ENCODE measurements around the gene COMP.

Gene COMP

GRCh38 chr19:18770663-18771327, 20.3 kb downstream of the COMP start:
- DNase-seq (ENCODE audit: low read depth in 2 of 2) = no peak

DNA sequence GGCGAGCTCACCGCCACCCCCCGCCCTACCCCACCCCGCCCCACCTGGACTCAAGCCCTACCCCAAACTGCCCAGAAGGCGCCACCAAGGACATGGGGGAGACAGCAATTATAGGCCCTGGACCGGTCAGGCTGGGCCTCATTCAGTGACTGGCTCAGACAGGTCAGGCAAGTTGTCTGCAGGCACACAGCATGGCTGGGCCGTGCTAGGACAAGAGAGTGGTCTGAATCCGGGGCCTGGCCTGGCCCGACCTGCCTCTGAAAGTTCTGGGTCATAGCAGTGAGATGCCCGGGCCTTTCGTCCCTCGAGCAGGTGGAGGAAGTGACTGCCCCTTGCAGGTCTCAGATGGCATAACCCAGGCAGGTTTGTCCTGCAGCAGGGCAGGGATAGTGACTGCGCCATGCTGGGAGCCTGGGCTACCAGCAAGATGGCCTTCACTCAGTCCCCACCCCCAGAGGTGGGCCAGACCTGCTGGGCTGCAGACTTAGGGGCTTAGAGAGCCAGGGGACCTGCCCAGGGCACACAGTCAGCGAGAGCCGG, 21.0 kb downstream of the COMP start:
- no peak for DNase-seq (ENCODE audit: low read depth in 2 of 2)

GRCh38 chr19:18768997-18769891, 21.9 kb downstream of the COMP start:
- no peak for DNase-seq (ENCODE audit: low read depth in 2 of 2)

DNA sequence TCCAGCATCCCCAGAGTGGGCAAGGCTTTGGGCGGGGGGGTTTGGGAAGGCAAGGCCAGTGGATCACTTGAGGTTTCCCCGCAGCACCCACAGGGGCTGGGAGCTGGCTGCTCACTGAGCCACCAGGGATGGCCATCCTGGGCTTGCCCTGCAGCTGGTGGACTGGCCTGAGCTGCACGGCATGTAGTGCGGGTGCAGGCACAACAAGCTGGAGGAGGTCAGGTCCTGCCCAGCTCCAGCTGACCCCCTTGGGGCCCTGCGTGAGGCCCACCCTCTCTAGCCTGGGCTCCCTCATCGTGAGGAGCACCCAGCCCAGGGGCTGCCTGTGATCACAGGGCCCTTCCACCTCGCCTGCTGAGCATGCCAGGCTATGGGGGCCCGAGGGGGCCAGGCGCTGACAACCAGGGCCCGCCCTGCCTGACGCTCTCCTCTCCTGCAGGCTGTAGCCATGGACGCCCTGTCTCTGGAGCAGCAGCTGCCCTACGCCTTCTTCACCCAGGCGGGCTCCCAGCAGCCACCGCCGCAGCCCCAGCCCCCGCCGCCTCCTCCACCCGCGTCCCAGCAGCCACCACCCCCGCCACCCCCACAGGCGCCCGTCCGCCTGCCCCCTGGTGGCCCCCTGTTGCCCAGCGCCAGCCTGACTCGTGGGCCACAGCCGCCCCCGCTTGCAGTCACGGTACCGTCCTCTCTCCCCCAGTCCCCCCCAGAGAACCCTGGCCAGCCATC, 22.9 kb downstream of the COMP start:
- no peak for DNase-seq (ENCODE audit: low read depth in 2 of 2)

DNA sequence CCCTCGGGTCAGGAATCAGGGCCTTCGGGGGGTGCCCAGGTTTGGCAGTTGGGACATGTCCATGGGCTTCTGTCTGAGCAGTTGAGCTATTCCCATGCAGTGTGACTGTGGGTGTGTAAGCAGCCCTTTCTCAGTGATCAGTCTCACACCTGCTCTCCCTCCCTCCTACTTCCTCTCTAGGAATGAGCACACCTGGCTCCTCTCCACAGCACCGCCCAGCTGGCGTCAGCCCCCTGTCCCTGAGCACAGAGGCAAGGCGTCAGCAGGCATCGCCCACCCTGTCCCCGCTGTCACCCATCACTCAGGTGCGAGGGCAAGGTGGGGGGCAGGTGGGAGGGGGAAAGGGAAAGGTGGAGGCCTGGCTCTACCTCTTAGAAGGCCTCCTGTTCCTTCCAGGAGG, 25.9 kb downstream of the COMP start:
- no peak for DNase-seq (ENCODE audit: low read depth in 2 of 2)

- DNase-seq (ENCODE audit: low read depth in 2 of 2) = no peak
These were observed 26.5 kb downstream of the COMP start for GRCh38 chr19:18764591-18765051.

DNA sequence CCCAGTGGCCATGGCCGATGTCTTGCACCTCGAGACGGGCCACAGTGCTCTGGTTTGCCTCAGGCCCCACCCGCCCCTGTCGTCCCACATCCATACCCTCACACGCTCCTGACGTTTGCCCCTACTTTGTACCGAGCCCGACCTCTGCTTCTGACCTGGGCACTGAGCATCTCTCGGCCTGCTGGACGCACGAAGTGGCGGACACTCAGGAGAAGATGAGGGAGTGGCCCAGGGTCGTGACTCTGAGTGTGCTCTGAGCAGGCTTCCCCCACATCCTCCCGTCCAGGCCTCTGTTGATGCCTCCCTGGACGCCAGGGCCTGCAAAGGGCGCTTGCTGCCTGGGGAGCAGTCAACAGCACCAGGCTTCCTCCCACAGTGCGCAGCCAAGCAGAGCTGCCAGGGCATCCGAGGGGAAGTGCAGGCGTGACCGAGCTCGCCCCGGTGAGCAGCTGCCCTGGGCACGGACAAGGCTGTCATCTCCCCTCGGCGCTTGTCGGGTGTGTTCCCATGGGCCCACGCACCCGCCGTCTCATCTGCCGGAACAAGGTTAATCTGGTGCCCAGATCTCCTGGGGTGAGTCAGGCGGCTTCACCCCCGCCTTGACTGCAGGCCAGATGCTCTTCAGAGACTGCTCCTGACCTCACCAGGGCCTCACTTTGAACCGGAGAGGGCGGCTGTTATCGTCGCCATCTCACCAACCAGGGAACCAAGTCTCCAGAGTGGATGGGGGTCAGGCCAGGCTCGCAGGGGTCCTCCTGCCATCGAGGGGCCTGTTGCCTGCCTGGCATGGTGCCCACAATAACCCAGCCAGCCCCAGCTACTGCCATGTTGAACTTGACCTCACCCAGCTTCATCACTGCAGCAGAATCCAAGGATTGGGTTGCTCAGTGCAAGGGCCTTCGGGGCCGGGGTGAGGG, 27.2 kb downstream of the COMP start:
- no peak for DNase-seq (ENCODE audit: low read depth in 2 of 2)

DNA sequence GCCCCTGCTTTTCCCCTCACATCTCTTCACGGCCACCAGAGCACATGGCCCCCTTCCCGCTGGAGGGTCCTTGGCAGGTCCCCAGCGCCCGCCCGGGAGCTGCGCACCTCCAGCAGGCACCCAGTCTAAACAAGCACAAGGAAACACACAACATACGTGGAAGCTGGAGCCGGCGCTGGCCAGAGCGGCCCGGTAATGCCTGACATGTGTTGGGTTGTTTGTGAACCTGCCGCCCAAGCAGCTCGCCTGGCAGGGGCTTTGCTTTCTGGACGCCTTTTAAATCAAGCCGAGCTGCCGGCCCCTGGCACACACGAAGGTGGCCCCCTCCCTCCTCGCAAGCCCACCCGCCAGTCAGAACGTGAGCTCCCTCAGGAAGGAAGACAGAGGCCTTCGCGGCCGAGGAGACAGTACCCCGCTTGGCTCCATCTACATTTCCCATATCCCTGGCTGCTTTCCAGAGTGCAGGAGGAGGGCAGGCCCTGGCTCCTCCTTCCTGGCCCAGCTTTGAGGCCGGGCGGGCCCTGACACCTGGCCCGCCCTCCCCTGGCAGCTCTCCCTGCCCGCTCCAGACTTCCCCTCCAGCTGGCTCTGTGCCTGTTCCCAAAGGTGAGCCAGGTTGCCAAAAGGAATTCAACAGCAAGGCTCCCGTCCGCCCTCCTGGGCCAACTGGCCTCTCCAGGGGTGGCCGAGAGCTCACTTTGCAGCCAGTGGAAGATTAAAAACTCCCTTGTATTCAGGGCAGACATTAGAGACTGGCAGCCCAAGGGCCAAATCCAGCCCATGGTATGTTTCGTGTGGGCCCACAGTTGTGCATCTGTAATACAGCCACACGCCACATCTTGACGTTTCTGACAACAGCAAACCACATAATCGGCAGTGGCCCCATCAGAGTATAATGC, 28.7 kb downstream of the COMP start:
- DNase-seq (ENCODE audit: low read depth in 2 of 2) = no peak

DNA sequence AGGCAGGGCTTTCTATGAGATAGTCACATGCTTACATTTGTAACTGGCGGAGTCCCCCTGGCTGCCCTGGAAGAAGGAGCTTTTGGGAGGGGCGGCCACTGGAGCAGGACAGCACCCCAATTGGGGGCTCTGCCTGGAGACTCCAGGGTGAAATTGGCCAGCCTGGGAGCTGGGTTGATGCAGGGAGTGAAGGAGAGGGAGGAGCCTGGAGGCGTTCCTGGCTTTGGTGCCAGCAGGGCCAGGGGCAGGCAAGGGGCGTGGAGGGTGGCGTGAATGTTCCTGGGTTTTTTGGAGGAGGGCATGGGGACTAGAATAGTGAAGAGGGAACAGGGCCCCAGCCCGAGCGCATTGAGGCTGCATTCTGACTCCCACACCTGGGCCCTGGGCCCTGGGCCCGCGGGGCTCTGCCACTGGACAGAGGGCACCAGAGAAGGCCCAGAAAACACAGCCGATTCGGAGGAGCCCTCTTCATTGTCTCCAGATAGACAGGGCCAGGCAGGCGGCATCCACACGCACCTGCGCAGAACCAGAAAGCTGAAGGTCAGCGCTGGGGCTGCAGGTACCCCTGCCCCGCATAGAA, 29.5 kb downstream of the COMP start:
- no peak for DNase-seq (ENCODE audit: low read depth in 2 of 2)

- no peak for DNase-seq (ENCODE audit: low read depth in 2 of 2)
These were observed 30.4 kb downstream of the COMP start for GRCh38 chr19:18760440-18761383.

DNA sequence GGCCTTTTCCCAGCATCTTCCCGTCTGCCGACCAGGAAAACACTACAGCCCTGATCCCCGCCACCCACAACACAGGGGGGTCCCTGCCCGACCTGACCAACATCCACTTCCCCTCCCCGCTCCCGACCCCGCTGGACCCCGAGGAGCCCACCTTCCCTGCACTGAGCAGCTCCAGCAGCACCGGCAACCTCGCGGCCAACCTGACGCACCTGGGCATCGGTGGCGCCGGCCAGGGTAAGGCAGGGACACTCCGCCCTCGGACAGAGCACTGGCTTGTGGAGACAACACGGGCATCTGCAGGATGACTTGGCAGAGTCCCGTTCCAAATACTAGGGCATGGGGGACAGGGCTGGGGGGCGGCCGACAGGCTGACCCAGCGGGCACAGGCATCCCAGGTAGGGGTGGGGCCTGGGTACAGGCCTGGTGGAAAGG, 31.1 kb downstream of the COMP start:
- DNase-seq (ENCODE audit: low read depth in 2 of 2) = no peak

GRCh38 chr19:18759304-18759994, 31.7 kb downstream of the COMP start:
- no peak for DNase-seq (ENCODE audit: low read depth in 2 of 2)

DNA sequence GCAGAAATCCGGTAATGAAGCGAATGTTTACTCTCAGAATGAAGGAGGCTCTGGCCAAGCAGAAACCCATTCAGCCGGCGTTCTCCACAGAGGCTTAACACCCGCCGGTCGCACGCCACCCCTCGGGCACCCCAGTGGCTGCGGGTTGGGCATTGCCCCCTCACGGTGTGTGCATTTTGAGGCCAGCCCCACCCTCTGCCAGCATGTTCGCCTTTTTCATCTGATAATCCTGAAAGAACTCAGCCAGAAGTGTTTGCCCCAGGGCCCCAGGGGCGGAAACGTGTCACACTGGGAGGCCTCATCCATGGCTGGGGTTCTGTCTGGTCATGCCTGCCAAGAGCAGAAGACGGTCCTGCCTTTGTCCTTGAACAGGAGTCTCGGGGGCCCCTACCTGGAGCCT, 34.2 kb downstream of the COMP start:
- DNase-seq (ENCODE audit: low read depth in 2 of 2) = no peak

DNA sequence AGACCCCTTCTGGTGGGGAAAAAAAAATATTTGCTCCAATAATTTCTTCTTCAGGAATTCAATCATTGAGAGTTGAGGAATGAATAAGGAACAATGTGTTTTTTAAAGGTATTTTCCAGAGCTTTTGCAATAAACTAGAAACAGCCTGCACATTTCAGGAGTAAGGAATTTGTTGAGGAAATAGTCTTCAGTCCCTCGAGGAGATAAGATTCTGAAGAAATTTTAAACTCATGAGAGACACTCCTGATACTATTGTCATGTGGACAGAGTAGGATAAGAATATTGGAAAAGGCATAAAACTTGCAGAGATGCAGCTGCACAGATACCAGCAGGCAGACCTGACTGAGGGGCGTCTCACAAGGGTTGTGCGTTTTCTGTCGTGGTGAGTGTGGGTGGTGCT, 36.6 kb downstream of the COMP start:
- DNase-seq (ENCODE audit: low read depth in 2 of 2) = no peak

- DNase-seq (ENCODE audit: low read depth in 2 of 2) = no peak
These were observed 39.5 kb downstream of the COMP start for GRCh38 chr19:18751571-18751970.

- no peak for DNase-seq (ENCODE audit: low read depth in 2 of 2)
These were observed 40.7 kb downstream of the COMP start for GRCh38 chr19:18750295-18750970.
